ENCODE measurements around the gene EFNA5.

EFNA5 gene

GRCh38 chr5:107446972-107447371 is 223.8 kb downstream of the EFNA5 start:
- H2AFZ ChIP-seq (ENCODE audit: low read depth, low read length) = no peak overlapping the region
- no peak overlapping the region for H3K4me3 ChIP-seq (ENCODE audit: low read depth in 1 of 2, low read length in 2 of 2)
- no peaks in the 10 kb centered on the region for H3K27me3 ChIP-seq (ENCODE audit: insufficient read depth, low read length, poor library complexity)
- H3K36me3 ChIP-seq (ENCODE audit: insufficient read depth, low read length) = no peaks in the 10 kb centered on the region
- DNase-seq (no peak), ATAC-seq (ENCODE audit: insufficient read depth, low read depth) (no peak)
- H3K4me1 ChIP-seq (ENCODE audit: insufficient read depth, low read length) = peaks cover 11% of the 10 kb centered on the region
- H3K27ac ChIP-seq (ENCODE audit: low read length) = no peak overlapping the region
- no peaks in the 10 kb centered on the region for H3K9me3 ChIP-seq (ENCODE audit: insufficient read depth, low read length, severe bottlenecking)
- H4K20me1 ChIP-seq (ENCODE audit: insufficient read depth, low read length) = no peaks in the 10 kb centered on the region
- no peak overlapping the region for H3K9ac ChIP-seq (ENCODE audit: low read depth, low read length)
- no peak overlapping the region for H3K4me2 ChIP-seq (ENCODE audit: insufficient read depth, low read length)
- TF ChIP-seq CTCF (IDR thresholded peaks at IDR 0.05; ENCODE audit: borderline replicate concordance, extremely low read depth, low read length, poor library complexity, severe bottlenecking) (no peak), EZH2 (IDR thresholded peaks at IDR 0.05; ENCODE audit: borderline replicate concordance, low read depth, low read length, severe bottlenecking) (no peak)
- no peaks in the 10 kb centered on the region for H3K79me2 ChIP-seq (ENCODE audit: insufficient read depth, low read length)

GRCh38 chr5:107444300-107444699 is 226.4 kb downstream of the EFNA5 start:
- Histone ChIP-seq H3K4me3 (ENCODE audit: low read depth in 1 of 2, low read length in 2 of 2) (no peak overlapping the region), H3K27me3 (ENCODE audit: insufficient read depth, low read length, poor library complexity) (no peaks in the 10 kb centered on the region), H3K27ac (ENCODE audit: low read length) (no peak overlapping the region), H3K4me2 (ENCODE audit: insufficient read depth, low read length) (no peak overlapping the region), H3K9ac (ENCODE audit: low read depth, low read length) (no peak overlapping the region), H3K4me1 (ENCODE audit: insufficient read depth, low read length) (peaks cover 5% of the 10 kb centered on the region), H3K79me2 (ENCODE audit: insufficient read depth, low read length) (no peaks in the 10 kb centered on the region), H3K36me3 (ENCODE audit: insufficient read depth, low read length) (no peaks in the 10 kb centered on the region), H4K20me1 (ENCODE audit: insufficient read depth, low read length) (no peaks in the 10 kb centered on the region), H3K9me3 (ENCODE audit: insufficient read depth, low read length, severe bottlenecking) (peaks cover 2% of the 10 kb centered on the region), H2AFZ (ENCODE audit: low read depth, low read length) (no peak overlapping the region)
- DNase-seq = no peak
- no peak for ATAC-seq (ENCODE audit: insufficient read depth, low read depth)
- TF ChIP-seq EZH2 (IDR thresholded peaks at IDR 0.05; ENCODE audit: borderline replicate concordance, low read depth, low read length, severe bottlenecking) = no peak
- TF ChIP-seq CTCF (IDR thresholded peaks at IDR 0.05; ENCODE audit: borderline replicate concordance, extremely low read depth, low read length, poor library complexity, severe bottlenecking) = no peak

GRCh38 chr5:107443897-107444296 is 226.8 kb downstream of the EFNA5 start:
- no peak overlapping the region for H3K4me3 ChIP-seq (ENCODE audit: low read depth in 1 of 2, low read length in 2 of 2)
- no peak for ATAC-seq (ENCODE audit: insufficient read depth, low read depth)
- H2AFZ ChIP-seq (ENCODE audit: low read depth, low read length) = no peak overlapping the region
- no peaks in the 10 kb centered on the region for H3K36me3 ChIP-seq (ENCODE audit: insufficient read depth, low read length)
- H3K9me3 ChIP-seq (ENCODE audit: insufficient read depth, low read length, severe bottlenecking) = peaks cover 5% of the 10 kb centered on the region
- TF ChIP-seq CTCF (IDR thresholded peaks at IDR 0.05; ENCODE audit: borderline replicate concordance, extremely low read depth, low read length, poor library complexity, severe bottlenecking) = no peak
- no peak for TF ChIP-seq EZH2 (IDR thresholded peaks at IDR 0.05; ENCODE audit: borderline replicate concordance, low read depth, low read length, severe bottlenecking)
- no peak overlapping the region for H3K9ac ChIP-seq (ENCODE audit: low read depth, low read length)
- DNase-seq = no peak
- no peak overlapping the region for H3K27ac ChIP-seq (ENCODE audit: low read length)
- peaks cover under 1% of the 10 kb centered on the region for H3K4me1 ChIP-seq (ENCODE audit: insufficient read depth, low read length)
- H4K20me1 ChIP-seq (ENCODE audit: insufficient read depth, low read length) = no peaks in the 10 kb centered on the region
- no peak overlapping the region for H3K4me2 ChIP-seq (ENCODE audit: insufficient read depth, low read length)
- H3K27me3 ChIP-seq (ENCODE audit: insufficient read depth, low read length, poor library complexity) = no peaks in the 10 kb centered on the region
- no peaks in the 10 kb centered on the region for H3K79me2 ChIP-seq (ENCODE audit: insufficient read depth, low read length)

GRCh38 chr5:107442452-107442851 is 228.3 kb downstream of the EFNA5 start:
- Histone ChIP-seq H4K20me1 (ENCODE audit: insufficient read depth, low read length) (no peaks in the 10 kb centered on the region), H3K4me3 (ENCODE audit: low read depth in 1 of 2, low read length in 2 of 2) (no peak overlapping the region), H3K4me2 (ENCODE audit: insufficient read depth, low read length) (no peak overlapping the region), H2AFZ (ENCODE audit: low read depth, low read length) (no peak overlapping the region), H3K9me3 (ENCODE audit: insufficient read depth, low read length, severe bottlenecking) (peaks cover 7% of the 10 kb centered on the region), H3K4me1 (ENCODE audit: insufficient read depth, low read length) (no peaks in the 10 kb centered on the region), H3K27ac (ENCODE audit: low read length) (no peak overlapping the region), H3K79me2 (ENCODE audit: insufficient read depth, low read length) (no peaks in the 10 kb centered on the region), H3K9ac (ENCODE audit: low read depth, low read length) (no peak overlapping the region), H3K36me3 (ENCODE audit: insufficient read depth, low read length) (no peaks in the 10 kb centered on the region), H3K27me3 (ENCODE audit: insufficient read depth, low read length, poor library complexity) (no peaks in the 10 kb centered on the region)
- TF ChIP-seq EZH2 (IDR thresholded peaks at IDR 0.05; ENCODE audit: borderline replicate concordance, low read depth, low read length, severe bottlenecking) = no peak
- TF ChIP-seq CTCF (IDR thresholded peaks at IDR 0.05; ENCODE audit: borderline replicate concordance, extremely low read depth, low read length, poor library complexity, severe bottlenecking) = no peak
- no peak for ATAC-seq (ENCODE audit: insufficient read depth, low read depth)
- DNase-seq = no peak

Data from DND-41 (cell line).